C4-2B (cell line): Measurements from ENCODE around the gene LITAF.

ENCODE experiments used
- ZFX ChIP-seq: fragments of 450-650 bp; IDR thresholded peaks from 2 replicates; pipeline ENCODE4 v1.6.1; 2017
- TF ChIP-seq, protein P1 (sequence below): fragments of 450-650 bp; conservative IDR thresholded peaks from 2 replicates; pipeline ENCODE4 v1.5.1; 2017; ENCODE audit warnings: mild to moderate bottlenecking

DNA sequence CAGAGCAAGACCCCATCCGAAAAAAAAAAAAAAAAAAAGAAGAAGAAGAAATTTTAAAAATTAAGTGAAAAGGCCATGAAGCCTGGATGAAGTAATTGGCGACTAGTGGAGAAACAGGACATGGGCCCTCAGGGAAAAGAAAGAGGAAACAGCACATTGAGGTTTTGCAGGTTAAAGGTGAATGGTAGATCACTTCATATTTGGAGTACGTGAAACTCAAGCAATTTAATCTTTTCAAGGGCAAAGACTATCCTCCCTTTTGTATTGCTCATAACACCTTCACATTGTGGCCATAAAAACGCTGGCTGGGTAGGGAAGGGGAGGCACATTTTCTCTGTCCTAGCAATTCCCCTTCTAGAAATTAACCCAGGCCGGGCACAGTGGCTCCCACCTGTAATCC, 53.1 kb downstream of the LITAF start:
- TF ChIP-seq, protein P1, sequence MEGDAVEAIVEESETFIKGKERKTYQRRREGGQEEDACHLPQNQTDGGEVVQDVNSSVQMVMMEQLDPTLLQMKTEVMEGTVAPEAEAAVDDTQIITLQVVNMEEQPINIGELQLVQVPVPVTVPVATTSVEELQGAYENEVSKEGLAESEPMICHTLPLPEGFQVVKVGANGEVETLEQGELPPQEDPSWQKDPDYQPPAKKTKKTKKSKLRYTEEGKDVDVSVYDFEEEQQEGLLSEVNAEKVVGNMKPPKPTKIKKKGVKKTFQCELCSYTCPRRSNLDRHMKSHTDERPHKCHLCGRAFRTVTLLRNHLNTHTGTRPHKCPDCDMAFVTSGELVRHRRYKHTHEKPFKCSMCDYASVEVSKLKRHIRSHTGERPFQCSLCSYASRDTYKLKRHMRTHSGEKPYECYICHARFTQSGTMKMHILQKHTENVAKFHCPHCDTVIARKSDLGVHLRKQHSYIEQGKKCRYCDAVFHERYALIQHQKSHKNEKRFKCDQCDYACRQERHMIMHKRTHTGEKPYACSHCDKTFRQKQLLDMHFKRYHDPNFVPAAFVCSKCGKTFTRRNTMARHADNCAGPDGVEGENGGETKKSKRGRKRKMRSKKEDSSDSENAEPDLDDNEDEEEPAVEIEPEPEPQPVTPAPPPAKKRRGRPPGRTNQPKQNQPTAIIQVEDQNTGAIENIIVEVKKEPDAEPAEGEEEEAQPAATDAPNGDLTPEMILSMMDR: no peak
- no peak for TF ChIP-seq ZFX
